Kidney (tissue), 14 donors: Measurements from ENCODE around the gene ARGLU1. TPM values are rescaled to one million over a fixed set of nuclear protein-coding genes. Genes with fewer than 3 reads are reported as not detected.

ENCODE experiments used
- DNase-seq, 5 donors: peaks; one replicate each; pipeline ENCODE4 v3.0.0-alpha.2; 2013 to 2020
- FAIRE-seq: peaks from 2 replicates; lab custom pipeline; 2012; peaks lifted over from hg19 to GRCh38; lab: Jason Lieb, UNC
- H3K27ac ChIP-seq, 2 donors: one replicate each; pipeline ENCODE4 v1.7.0; 2013; ENCODE audit warnings: low read depth in 2 of 2, low read length in 2 of 2, inconsistent platforms in 1 of 2
- H3K27me3 ChIP-seq: one replicate; pipeline ENCODE4 v1.7.1; 2013; ENCODE audit warnings: low read length, inconsistent platforms; ENCODE audit not compliant: control insufficient read depth, insufficient read depth
- H3K36me3 ChIP-seq, 3 donors: one replicate each; pipeline versions ENCODE4 v1.7.0 to v1.7.1; 2013; ENCODE audit warnings: low read length in 3 of 3, control low read depth in 1 of 3, inconsistent platforms in 1 of 3; ENCODE audit not compliant: insufficient read depth in 3 of 3, control insufficient read depth in 2 of 3
- H3K4me1 ChIP-seq, 3 donors: one replicate each; pipeline versions ENCODE4 v1.7.0 to v1.7.1; 2013; ENCODE audit warnings: low read length in 3 of 3, inconsistent platforms in 1 of 3, low read depth in 1 of 3; ENCODE audit not compliant: control insufficient read depth in 2 of 3, insufficient read depth in 2 of 3
- H3K4me3 ChIP-seq, 3 donors: one replicate each; pipeline versions ENCODE4 v1.7.0 to v1.8.1; 2013; ENCODE audit warnings: low read length in 3 of 3, control low read depth in 1 of 3, inconsistent platforms in 1 of 3
- H3K9ac ChIP-seq, 3 donors: one replicate each; pipeline versions ENCODE4 v1.7.0 to v1.7.1; 2013; ENCODE audit warnings: low read length in 3 of 3, control low read depth in 1 of 3, inconsistent platforms in 1 of 3
- H3K9me3 ChIP-seq, 3 donors: one replicate each; pipeline versions ENCODE4 v1.7.0 to v1.7.1; 2013; ENCODE audit warnings: low read length in 3 of 3, control low read depth in 1 of 3, inconsistent platforms in 1 of 3; ENCODE audit not compliant: control insufficient read depth in 2 of 3, insufficient read depth in 1 of 3
- CTCF ChIP-seq: IDR thresholded peaks from 3 replicates; pipeline ENCODE4 v1.5.1; 2012; ENCODE audit warnings: mild to moderate bottlenecking, moderate library complexity, borderline replicate concordance; ENCODE audit not compliant: insufficient read depth; ENCODE audit errors: extremely low read depth
- intact Hi-C: fragments of 100-400 bp; cut with DNase I; formaldehyde crosslinking; loops from one replicate; pipeline ENCODE4 v1.11.1; 2022
- polyA plus RNA-seq: library from polyadenylated mRNA; stranded (reverse); fragments of 350-450 nt; fragmentation: Illumina TruSeq; extraction: RNeasy Lipid Tissue Mini Kit (QIAGEN cat#74804); gene quantifications from one replicate; pipeline ENCODE4 v1.2.3, GENCODE V29; 2014; ENCODE audit warnings: low read depth, low replicate concordance; ENCODE audit not compliant: insufficient read depth
- total RNA-seq: library from RNA; stranded (reverse); fragmentation: NEBNext Ultra II Directional; extraction: Animal tissue kit (Norgen Biotek cat#: 25700); gene quantifications from one replicate; pipeline ENCODE4 v1.2.1, GENCODE V29; 2021
- donor health status: control.
- donor health status: control.
- donor health status: control.
- donor health status: control.
- donor health status: control.
- donor health status: DM: yes; HTN: yes; CAD: no.
- donor health status: Normal renal cell carcinoma (clear cell type).

The ARGLU1 gene
- total and polyA plus RNA-seq, 2 donors from 2014 or later = 39.0 to 86.7 TPM

- peak; percentile 69 to 88 (median 76) for DNase-seq
- intact Hi-C loops = no loop called here
- TF ChIP-seq CTCF = no peak
- Histone ChIP-seq H3K9me3 (no peaks in the 10 kb centered on the region), H3K36me3 (no peaks in the 10 kb centered on the region), H3K9ac (peak overlapping the region; percentile 71 to 87 (median 78)), H3K4me1 (peaks cover 8 to 25% (median 16%) of the 10 kb centered on the region in 3 donors), H3K27ac (peak overlapping the region; percentile 96 to 98), H3K4me3 (peak overlapping the region; percentile 85 to 89 (median 89)), H3K27me3 (no peaks in the 10 kb centered on the region)
- FAIRE-seq = no peak
These were observed 1.1 kb downstream of the ARGLU1 start for GRCh38 chr13:106566641-106567473.

GRCh38 chr13:106565127-106565775 lies 2.7 kb downstream of the ARGLU1 start:
- TF ChIP-seq CTCF = no peak
- no peak for FAIRE-seq
- DNase-seq = no peak
- H3K9ac ChIP-seq = no peak overlapping the region
- H3K9me3 ChIP-seq = no peaks in the 10 kb centered on the region
- no peaks in the 10 kb centered on the region for H3K27me3 ChIP-seq
- intact Hi-C loops = no loop called here
- H3K36me3 ChIP-seq = no peaks in the 10 kb centered on the region
- H3K27ac ChIP-seq = no peak overlapping the region
- H3K4me1 ChIP-seq = peaks cover 8 to 29% (median 20%) of the 10 kb centered on the region in 3 donors
- H3K4me3 ChIP-seq = peak overlapping the region in 2 of 3 donors; percentile 85 to 89

GRCh38 chr13:106562301-106562700 lies 5.6 kb downstream of the ARGLU1 start:
- no peak for TF ChIP-seq CTCF
- H3K4me1 ChIP-seq = peaks cover 6 to 26% (median 20%) of the 10 kb centered on the region in 3 donors
- intact Hi-C loops = no loop called here
- FAIRE-seq = no peak
- no peak overlapping the region for H3K4me3 ChIP-seq
- DNase-seq = no peak
- H3K27me3 ChIP-seq = no peaks in the 10 kb centered on the region
- H3K27ac ChIP-seq = no peak overlapping the region
- H3K36me3 ChIP-seq = peaks cover 0 to 20% (median 4%) of the 10 kb centered on the region in 3 donors
- H3K9me3 ChIP-seq = no peaks in the 10 kb centered on the region
- no peak overlapping the region for H3K9ac ChIP-seq
